B cell (primary cell): Measurements from ENCODE around the gene NR6A1. TPM values are rescaled to one million over a fixed set of nuclear protein-coding genes. Genes with fewer than 3 reads are reported as not detected.

Experiments
- ATAC-seq: fragments of 200-7000 bp; cut with Tn5 transposase; one replicate; pipeline ENCODE4 v1.10.0; 2021; ENCODE audit warnings: low read depth, mild to moderate bottlenecking, moderate number of reproducible peaks, moderate library complexity
- CTCF ChIA-PET: fragments of 350-600 bp; sonication (Branson Sonifier 250); formaldehyde crosslinking; loops from one replicate; lab custom pipeline; 2021; ENCODE audit warnings: antibody characterized with exemption, inconsistent platforms; lab: Charles Lee
- POLR2A ChIA-PET: fragments of 350-600 bp; sonication (Branson Sonifier 250); formaldehyde crosslinking; loops from one replicate; lab custom pipeline; 2021; ENCODE audit warnings: antibody characterized with exemption; lab: Charles Lee
- DNase-seq: peaks from one replicate; pipeline ENCODE4 v3.0.0; 2013
- H2AFZ ChIP-seq: 2 replicates; pipeline ENCODE4 v1.6.1; 2012; ENCODE audit warnings: mild to moderate bottlenecking, low read depth, low read length; ENCODE audit not compliant: insufficient read depth, poor library complexity, severe bottlenecking
- H3K27ac ChIP-seq, 2 donors: 1 replicate in 1 of 2; 2 replicates in 1 of 2; pipeline ENCODE4 v1.5.1; 2012 to 2013; ENCODE audit warnings: low read length in 2 of 2, mild to moderate bottlenecking in 2 of 2, moderate library complexity in 1 of 2
- H3K27me3 ChIP-seq, 4 experiments: fragments of 200-600 bp in 1 of 4; sonication (generic) in 1 of 4; replicated peaks in 1 of 4; 1 replicate in 2 of 4; 2 replicates in 2 of 4; pipeline versions ENCODE4 v1.6.1 to v1.7.0; 2013 to 2016; ENCODE audit warnings: low read length in 3 of 4, mild to moderate bottlenecking in 2 of 4, mixed read lengths in 1 of 4, moderate library complexity in 1 of 4; ENCODE audit not compliant: insufficient read depth in 4 of 4, control insufficient read depth in 3 of 4; ENCODE audit errors: control extremely low read depth in 1 of 4
- H3K36me3 ChIP-seq, 2 experiments: replicated peaks in 1 of 2; 1 replicate in 1 of 2; 2 replicates in 1 of 2; pipeline versions ENCODE4 v1.6.1 to v1.7.1; 2013; ENCODE audit warnings: low read length in 1 of 2; ENCODE audit not compliant: insufficient read depth in 2 of 2, control insufficient read depth in 1 of 2; ENCODE audit errors: control extremely low read depth in 1 of 2, extremely low read depth in 1 of 2
- H3K4me1 ChIP-seq, 2 donors: fragments of 200-600 bp in 1 of 2; sonication (generic) in 1 of 2; 1 replicate in 1 of 2; 2 replicates in 1 of 2; pipeline versions ENCODE4 v1.5.1 to v1.6.1; 2013 to 2017; ENCODE audit warnings: low read length in 2 of 2; ENCODE audit not compliant: control insufficient read depth in 2 of 2, insufficient read depth in 2 of 2
- H3K4me2 ChIP-seq: replicated peaks from 2 replicates; pipeline ENCODE3; 2012; ENCODE audit warnings: mild to moderate bottlenecking, low read depth, low read length; ENCODE audit not compliant: poor library complexity, severe bottlenecking
- H3K4me3 ChIP-seq, 5 experiments: fragments of 200-600 bp in 1 of 5; sonication (generic) in 1 of 5; 1 replicate in 3 of 5; 2 replicates in 2 of 5; pipeline versions ENCODE4 v1.5.1 to v1.7.0; 2011 to 2016; ENCODE audit warnings: low read length in 4 of 5, mild to moderate bottlenecking in 4 of 5, low read depth in 2 of 5, control low read depth in 1 of 5, moderate library complexity in 1 of 5; ENCODE audit not compliant: insufficient read depth in 1 of 5; ENCODE audit errors: control extremely low read depth in 1 of 5, extremely low read depth in 1 of 5
- H3K79me2 ChIP-seq: fragments of 200-600 bp; sonication (generic); one replicate; pipeline ENCODE4 v1.6.0; 2016; ENCODE audit warnings: low read length; ENCODE audit not compliant: control insufficient read depth, insufficient read depth
- H3K9ac ChIP-seq: fragments of 200-600 bp; sonication (generic); 2 replicates; pipeline ENCODE4 v1.6.1; 2017; ENCODE audit warnings: mild to moderate bottlenecking, low read length, moderate library complexity
- H3K9me3 ChIP-seq, 3 donors: one replicate each; pipeline versions ENCODE4 v1.6.1 to v1.7.1; 2013; ENCODE audit warnings: low read length in 2 of 3; ENCODE audit not compliant: control insufficient read depth in 2 of 3, insufficient read depth in 1 of 3; ENCODE audit errors: control extremely low read depth in 1 of 3
- H4K20me1 ChIP-seq: 2 replicates; pipeline ENCODE4 v1.6.0; 2012; ENCODE audit warnings: mild to moderate bottlenecking, low read length; ENCODE audit not compliant: insufficient read depth, control insufficient read depth, poor library complexity, severe bottlenecking
- H3K27ac Mint-ChIP-seq: one replicate; pipeline ENCODE4 v1.8.0; 2021; ENCODE audit warnings: mixed read lengths
- H3K27me3 Mint-ChIP-seq: one replicate; pipeline ENCODE4 v1.8.0; 2021; ENCODE audit warnings: mixed read lengths
- H3K4me1 Mint-ChIP-seq: one replicate; pipeline ENCODE4 v1.8.0; 2021; ENCODE audit warnings: mixed read lengths
- H3K4me3 Mint-ChIP-seq: one replicate; pipeline ENCODE4 v1.8.0; 2021; ENCODE audit warnings: mixed read lengths
- H3K9me3 Mint-ChIP-seq: one replicate; pipeline ENCODE4 v1.8.0; 2022; ENCODE audit warnings: mixed read lengths; ENCODE audit not compliant: insufficient read depth
- CTCF ChIP-seq: fragments of 200-600 bp; IDR thresholded peaks from one replicate; pipeline ENCODE4 v1.8.0; 2022; ENCODE audit warnings: antibody characterized with exemption, mild to moderate bottlenecking
- EZH2 ChIP-seq: IDR thresholded peaks from 2 replicates; pipeline ENCODE4 v1.6.1; 2012; ENCODE audit warnings: borderline replicate concordance, low read depth, mild to moderate bottlenecking, moderate library complexity, low read length; ENCODE audit not compliant: insufficient read depth, poor library complexity, severe bottlenecking
- whole genome bisulfite sequencing: methylation state at CpG from one replicate; pipeline ENCODE4 v1.1.5; 2013; ENCODE audit warnings: missing lambda C conversion rate; ENCODE audit not compliant: insufficient coverage; 5-methylcytosine and 5-hydroxymethylcytosine counted together
- intact Hi-C: fragments of 100-400 bp; cut with micrococcal nuclease; formaldehyde crosslinking; loops from one replicate; pipeline ENCODE4 v1.10.0; 2022
- polyA plus RNA-seq: library from polyadenylated mRNA; depleted of rRNA; stranded (reverse); fragments of >200 nt; gene quantifications from 2 replicates; pipeline ENCODE4 v1.2.3, GENCODE V29; 2012
- total RNA-seq, 2 donors: library from RNA; stranded (reverse); fragments of 120-200 nt in 1 of 2; gene quantifications; 1 replicate in 1 of 2; 2 replicates in 1 of 2; pipeline versions ENCODE4 v1.2.3 to v1.2.4, GENCODE V29; 2013 to 2022

Gene NR6A1
- total and polyA plus RNA-seq, 2 donors (not counting 1 experiment from before 2014, with no cell fraction given), result 0.09 to 0.67 TPM

GRCh38 chr9:124743686-124744348 lies 27.3 kb downstream of the NR6A1 start:
- H3K4me1 ChIP-seq, result no peaks in the 10 kb centered on the region
- no peaks in the 10 kb centered on the region for H3K36me3 ChIP-seq
- Mint-ChIP-seq H3K27me3 (no peaks in the 10 kb centered on the region), H3K4me3 (no peak overlapping the region), H3K27ac (no peak overlapping the region), H3K9me3 (no peaks in the 10 kb centered on the region), H3K4me1 (peaks cover 2% of the 10 kb centered on the region)
- no peaks in the 10 kb centered on the region for H3K9me3 ChIP-seq
- H3K4me3 ChIP-seq, result no peak overlapping the region
- DNase-seq, result no peak
- no peak for ATAC-seq
- ChIA-PET CTCF (interaction anchor here (1.4 kb wide), 1 partner anchor 31 kb away, joined by 3 read pairs; no protein-coding TSS in a partner anchor), POLR2A (no interaction called here)
- H4K20me1 ChIP-seq, result no peaks in the 10 kb centered on the region
- intact Hi-C loops, result no loop called here
- H3K4me2 ChIP-seq, result no peak overlapping the region
- H3K9ac ChIP-seq, result no peak overlapping the region
- no peak overlapping the region for H2AFZ ChIP-seq
- no peaks in the 10 kb centered on the region for H3K79me2 ChIP-seq
- no peak overlapping the region for H3K27ac ChIP-seq
- TF ChIP-seq EZH2, result no peak
- no peak for TF ChIP-seq CTCF
- 92% methylated on average over 2 of the region's 5 CpGs for WGBS
- H3K27me3 ChIP-seq, result no peaks in the 10 kb centered on the region

- Mint-ChIP-seq H3K9me3 (no peaks in the 10 kb centered on the region), H3K27ac (no peak overlapping the region), H3K4me3 (no peak overlapping the region), H3K4me1 (peaks cover 2% of the 10 kb centered on the region), H3K27me3 (no peaks in the 10 kb centered on the region)
- DNase-seq (no peak), ATAC-seq (no peak)
- ChIA-PET CTCF (interaction anchor here (1.1 to 1.2 kb wide), 2 partner anchors 9 to 111 kb away, joined by 3 to 4 read pairs; partner anchors contain the start of gene WDR38), POLR2A (no interaction called here)
- H2AFZ ChIP-seq, result no peak overlapping the region
- H3K36me3 ChIP-seq, result no peaks in the 10 kb centered on the region
- no peak overlapping the region for H3K27ac ChIP-seq
- H4K20me1 ChIP-seq, result no peaks in the 10 kb centered on the region
- no peaks in the 10 kb centered on the region for H3K27me3 ChIP-seq
- no peaks in the 10 kb centered on the region for H3K9me3 ChIP-seq
- H3K4me1 ChIP-seq, result no peaks in the 10 kb centered on the region
- no peak overlapping the region for H3K9ac ChIP-seq
- TF ChIP-seq CTCF (no peak), EZH2 (no peak)
- H3K4me3 ChIP-seq, result no peak overlapping the region
- intact Hi-C loops, result no loop called here
- no peak overlapping the region for H3K4me2 ChIP-seq
- no peaks in the 10 kb centered on the region for H3K79me2 ChIP-seq
Measured at GRCh38 chr9:124742940-124743339, 28.2 kb downstream of the NR6A1 start.
